GM21423 (cell line): ENCODE measurements around the gene SIAH3.

Source experiments
- ATAC-seq: cut with Tn5 transposase; IDR thresholded peaks from one replicate; pipeline ENCODE4 v1.9.1; 2021; ENCODE audit warnings: mild to moderate bottlenecking, moderate library complexity; ENCODE audit not compliant: unreplicated experiment

Gene SIAH3

GRCh38 chr13:45748941-45749759 is 102.4 kb downstream of the SIAH3 start:
- no peak for ATAC-seq

- ATAC-seq, result no peak
These were observed 104.5 kb downstream of the SIAH3 start for GRCh38 chr13:45747071-45747470.

- ATAC-seq, result no peak
These were observed 106.6 kb downstream of the SIAH3 start for GRCh38 chr13:45744979-45745378.

- no peak for ATAC-seq
These were observed 108.6 kb downstream of the SIAH3 start for GRCh38 chr13:45742985-45743384.

DNA sequence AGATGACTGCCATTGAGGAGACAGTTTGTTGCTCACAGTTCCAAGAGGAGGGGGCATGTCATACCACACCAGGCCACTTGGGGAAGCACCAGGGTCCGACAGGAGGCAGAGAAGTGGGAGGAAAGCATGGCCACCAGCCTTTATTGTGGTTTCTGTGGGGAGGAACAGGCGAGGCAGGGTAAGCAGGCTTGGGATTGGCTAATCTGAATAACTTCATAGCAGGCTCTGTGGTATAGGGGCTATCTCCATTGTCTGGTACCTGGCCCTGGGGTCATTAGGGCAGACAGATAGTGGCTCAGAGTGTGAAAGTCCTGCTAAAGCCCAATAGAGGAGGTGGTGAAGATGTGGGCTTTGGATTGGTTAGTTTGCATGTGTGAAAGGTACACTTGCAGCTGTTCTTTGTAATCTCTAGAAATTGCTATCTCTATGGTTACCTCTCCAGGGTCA is 114.0 kb downstream of the SIAH3 start:
- ATAC-seq, result no peak

- ATAC-seq, result no peak
These were observed 118.2 kb downstream of the SIAH3 start for GRCh38 chr13:45733361-45733760.

- no peak for ATAC-seq
These were observed 118.6 kb downstream of the SIAH3 start for GRCh38 chr13:45732916-45733315.

GRCh38 chr13:45731455-45731854 is 120.1 kb downstream of the SIAH3 start:
- ATAC-seq, result no peak

GRCh38 chr13:45728759-45729158 is 122.8 kb downstream of the SIAH3 start:
- ATAC-seq, result no peak
